ENCODE measurements around the gene SORCS2.

SORCS2 gene

GRCh38 chr4:7746351-7747061 is 554.2 kb downstream of the SORCS2 start:
- peak; percentile 27 for DNase-seq (ENCODE audit: low spot score)

GRCh38 chr4:7747062-7747385 is 554.7 kb downstream of the SORCS2 start:
- peak; percentile 73 for DNase-seq (ENCODE audit: low spot score)

- DNase-seq (ENCODE audit: low spot score), result no peak
Observed at GRCh38 chr4:7747566-7747965, 555.2 kb downstream of the SORCS2 start.

GRCh38 chr4:7750523-7750922 is 558.2 kb downstream of the SORCS2 start:
- DNase-seq (ENCODE audit: low spot score), result no peak

GRCh38 chr4:7750972-7751371 is 558.6 kb downstream of the SORCS2 start:
- no peak for DNase-seq (ENCODE audit: low spot score)

GRCh38 chr4:7752649-7753048 is 560.3 kb downstream of the SORCS2 start:
- no peak for DNase-seq (ENCODE audit: low spot score)

- DNase-seq (ENCODE audit: low spot score), result no peak
Observed at GRCh38 chr4:7753271-7753670, 560.9 kb downstream of the SORCS2 start.

- no peak for DNase-seq (ENCODE audit: low spot score)
Observed at GRCh38 chr4:7753931-7754465, 561.7 kb downstream of the SORCS2 start.

GRCh38 chr4:7754565-7755262 is 562.4 kb downstream of the SORCS2 start:
- no peak for DNase-seq (ENCODE audit: low spot score)

- no peak for DNase-seq (ENCODE audit: low spot score)
Observed at GRCh38 chr4:7755561-7755960, 563.2 kb downstream of the SORCS2 start.

GRCh38 chr4:7756071-7756470 is 563.7 kb downstream of the SORCS2 start:
- no peak for DNase-seq (ENCODE audit: low spot score)

- no peak for DNase-seq (ENCODE audit: low spot score)
Observed at GRCh38 chr4:7756561-7757355, 564.4 kb downstream of the SORCS2 start.

GRCh38 chr4:7757501-7758471 is 565.4 kb downstream of the SORCS2 start:
- no peak for DNase-seq (ENCODE audit: low spot score)

- DNase-seq (ENCODE audit: low spot score), result no peak
Observed at GRCh38 chr4:7758476-7758875, 566.1 kb downstream of the SORCS2 start.

GRCh38 chr4:7759216-7759615 is 566.9 kb downstream of the SORCS2 start:
- DNase-seq (ENCODE audit: low spot score), result no peak

- no peak for DNase-seq (ENCODE audit: low spot score)
Observed at GRCh38 chr4:7759635-7760034, 567.3 kb downstream of the SORCS2 start.

- no peak for DNase-seq (ENCODE audit: low spot score)
Observed at GRCh38 chr4:7760228-7760627, 567.9 kb downstream of the SORCS2 start.

GRCh38 chr4:7760706-7761105 is 568.4 kb downstream of the SORCS2 start:
- DNase-seq (ENCODE audit: low spot score), result no peak

GRCh38 chr4:7761312-7761711 is 569.0 kb downstream of the SORCS2 start:
- no peak for DNase-seq (ENCODE audit: low spot score)

GRCh38 chr4:7761720-7762119 is 569.4 kb downstream of the SORCS2 start:
- peak; percentile 84 for DNase-seq (ENCODE audit: low spot score)

GRCh38 chr4:7762376-7763030 is 570.2 kb downstream of the SORCS2 start:
- DNase-seq (ENCODE audit: low spot score), result no peak
